HG03521 (cell line): ENCODE measurements around the gene RSPH6A.
A peak's percentile ranks its signal among the peaks of the same experiment; 100 is the strongest.

ENCODE experiments used
- ATAC-seq: cut with Tn5 transposase; IDR thresholded peaks from one replicate; pipeline ENCODE4 v1.9.1; 2021; ENCODE audit warnings: mild to moderate bottlenecking, moderate library complexity; ENCODE audit not compliant: unreplicated experiment

Gene RSPH6A

GRCh38 chr19:45781214-45782161 lies 33.6 kb downstream of the RSPH6A start:
- no peak for ATAC-seq

- no peak for ATAC-seq
These were observed 34.5 kb downstream of the RSPH6A start for GRCh38 chr19:45780448-45781213.

GRCh38 chr19:45780146-45780447 lies 35.0 kb downstream of the RSPH6A start:
- ATAC-seq: no peak

- ATAC-seq: peak; percentile 70
These were observed 35.6 kb downstream of the RSPH6A start for GRCh38 chr19:45779231-45780145.

GRCh38 chr19:45778010-45778661 lies 37.0 kb downstream of the RSPH6A start:
- no peak for ATAC-seq

- ATAC-seq: no peak
These were observed 37.6 kb downstream of the RSPH6A start for GRCh38 chr19:45777395-45777961.

- ATAC-seq: no peak
These were observed 40.3 kb downstream of the RSPH6A start for GRCh38 chr19:45774765-45775164.

GRCh38 chr19:45773384-45773783 lies 41.7 kb downstream of the RSPH6A start:
- ATAC-seq: no peak

- ATAC-seq: no peak
These were observed 42.2 kb downstream of the RSPH6A start for GRCh38 chr19:45772912-45773311.

GRCh38 chr19:45772130-45772840 lies 42.8 kb downstream of the RSPH6A start:
- ATAC-seq: no peak

GRCh38 chr19:45771311-45771933 lies 43.7 kb downstream of the RSPH6A start:
- ATAC-seq: no peak

GRCh38 chr19:45770192-45771101 lies 44.7 kb downstream of the RSPH6A start:
- ATAC-seq: peak; percentile 42

GRCh38 chr19:45769821-45770191 lies 45.3 kb downstream of the RSPH6A start:
- ATAC-seq: no peak

GRCh38 chr19:45768984-45769782 lies 45.9 kb downstream of the RSPH6A start, which contains the start of gene SIX5:
TSS of gene SIX5 (minus strand) at chr19:45769252. CDS start at chr19:45768844, 408 bp downstream.
- ATAC-seq: peak; percentile 66

- ATAC-seq: no peak
These were observed 46.5 kb downstream of the RSPH6A start for GRCh38 chr19:45768655-45768983.

- ATAC-seq: no peak
These were observed 47.0 kb downstream of the RSPH6A start for GRCh38 chr19:45767881-45768654.
